HG03060 (cell line): ENCODE results near the gene LRRC46.

Experiments
- ATAC-seq: cut with Tn5 transposase; IDR thresholded peaks from one replicate; pipeline ENCODE4 v1.9.1; 2021; ENCODE audit warnings: low read depth, moderate number of reproducible peaks; ENCODE audit not compliant: unreplicated experiment

LRRC46 gene

GRCh38 chr17:47829870-47830269 is 1.6 kb upstream of the LRRC46 start:
- ATAC-seq, result no peak

- no peak for ATAC-seq
These were observed 971 bp upstream of the LRRC46 start for GRCh38 chr17:47830396-47831002.

GRCh38 chr17:47831934-47832327 is 461 bp downstream of the LRRC46 start:
- ATAC-seq, result no peak

GRCh38 chr17:47834756-47835155 is 3.3 kb downstream of the LRRC46 start:
- ATAC-seq, result no peak

- ATAC-seq, result no peak
These were observed 5.1 kb downstream of the LRRC46 start for GRCh38 chr17:47836601-47837000.

GRCh38 chr17:47837401-47838039 is 6.0 kb downstream of the LRRC46 start:
- ATAC-seq, result no peak

GRCh38 chr17:47838636-47839035 is 7.2 kb downstream of the LRRC46 start:
- no peak for ATAC-seq

GRCh38 chr17:47839071-47839470 is 7.6 kb downstream of the LRRC46 start:
- no peak for ATAC-seq

GRCh38 chr17:47840001-47840741 is 8.7 kb downstream of the LRRC46 start:
- ATAC-seq, result no peak

GRCh38 chr17:47840742-47841487 is 9.4 kb downstream of the LRRC46 start, which contains the start of gene SCRN2:
Gene SCRN2 (minus strand): TSS chr17:47841273. CDS start chr17:47840843, 430 bp downstream.
- ATAC-seq, result peak; percentile 54

- ATAC-seq, result no peak
These were observed 10.2 kb downstream of the LRRC46 start for GRCh38 chr17:47841488-47842291.

- no peak for ATAC-seq
These were observed 11.9 kb downstream of the LRRC46 start for GRCh38 chr17:47843391-47843730.

- ATAC-seq, result no peak
These were observed 12.8 kb downstream of the LRRC46 start for GRCh38 chr17:47844227-47844626.

GRCh38 chr17:47844814-47845715 is 13.6 kb downstream of the LRRC46 start:
- no peak for ATAC-seq

GRCh38 chr17:47845716-47846075 is 14.2 kb downstream of the LRRC46 start:
- no peak for ATAC-seq

- no peak for ATAC-seq
These were observed 15.4 kb downstream of the LRRC46 start for GRCh38 chr17:47846716-47847340.

- no peak for ATAC-seq
These were observed 16.1 kb downstream of the LRRC46 start for GRCh38 chr17:47847341-47848197.

- ATAC-seq, result no peak
These were observed 16.7 kb downstream of the LRRC46 start for GRCh38 chr17:47848198-47848513.
